OCI-LY7 (cell line): ENCODE results near the gene CCR4.

ENCODE experiments used
- CTCF ChIP-seq: fragments of 200-600 bp; sonication (generic); conservative IDR thresholded peaks from 2 replicates; pipeline ENCODE4 v1.5.1; 2014; ENCODE audit warnings: mild to moderate bottlenecking, antibody characterized with exemption, low read length, moderate library complexity, mixed read lengths
- EZH2phosphoT487 ChIP-seq: fragments of 200-600 bp; sonication (generic); IDR thresholded peaks from 2 replicates; pipeline ENCODE4 v1.6.1; 2018; ENCODE audit warnings: low read depth, borderline replicate concordance, mild to moderate bottlenecking, mixed run types, antibody characterized with exemption, low read length, moderate library complexity, mixed read lengths

- TF ChIP-seq CTCF (no peak), EZH2phosphoT487 (no peak)
Measured at GRCh38 chr3:32996755-32997091, 45.3 kb downstream of the CCR4 start.
